Trophoblast cell (in vitro differentiated cells and primary cell): Measurements from ENCODE around the gene ZNF609.

Experiments used
- DNase-seq, 2 donors: peaks; one replicate each; pipeline ENCODE4 v3.0.0-alpha.2; 2016
- H2AFZ ChIP-seq: 2 replicates; pipeline ENCODE4 v1.6.1; 2013; ENCODE audit warnings: low read length, moderate library complexity, mild to moderate bottlenecking; ENCODE audit not compliant: insufficient read depth, poor library complexity
- H2AK5ac ChIP-seq: 2 replicates; pipeline ENCODE4 v1.6.1; 2013; ENCODE audit warnings: mild to moderate bottlenecking, low read length
- H2BK120ac ChIP-seq: 2 replicates; pipeline ENCODE4 v1.6.1; 2013; ENCODE audit warnings: low read length, mild to moderate bottlenecking, moderate library complexity; ENCODE audit not compliant: insufficient read depth, poor library complexity
- H2BK12ac ChIP-seq: 2 replicates; pipeline ENCODE4 v1.6.1; 2013; ENCODE audit warnings: mild to moderate bottlenecking, low read length, moderate library complexity
- H2BK5ac ChIP-seq: 2 replicates; pipeline ENCODE4 v1.6.1; 2013; ENCODE audit warnings: low read length, low read depth, moderate library complexity, mild to moderate bottlenecking; ENCODE audit not compliant: poor library complexity
- H3K14ac ChIP-seq: 2 replicates; pipeline ENCODE4 v1.6.1; 2013; ENCODE audit warnings: mild to moderate bottlenecking, low read length
- H3K18ac ChIP-seq: 2 replicates; pipeline ENCODE4 v1.6.1; 2013; ENCODE audit warnings: mild to moderate bottlenecking, low read length
- H3K23ac ChIP-seq: 2 replicates; pipeline ENCODE4 v1.6.1; 2013; ENCODE audit warnings: low read length
- H3K27ac ChIP-seq: 2 replicates; pipeline ENCODE4 v1.5.1; 2013; ENCODE audit warnings: low read depth, mild to moderate bottlenecking, inconsistent platforms, low read length, moderate library complexity
- H3K27me3 ChIP-seq: 2 replicates; pipeline ENCODE4 v1.6.1; 2013; ENCODE audit warnings: inconsistent platforms, mild to moderate bottlenecking, low read length, moderate library complexity; ENCODE audit not compliant: insufficient read depth
- H3K36me3 ChIP-seq, 2 experiments: 1 replicate in 1 of 2; 2 replicates in 1 of 2; pipeline ENCODE4 v1.6.1; 2013; ENCODE audit warnings: low read length in 2 of 2, mild to moderate bottlenecking in 2 of 2, moderate library complexity in 1 of 2; ENCODE audit not compliant: insufficient read depth in 2 of 2, control insufficient read depth in 1 of 2
- H3K4ac ChIP-seq: 2 replicates; pipeline ENCODE4 v1.6.1; 2013; ENCODE audit warnings: low read depth, mild to moderate bottlenecking, low read length, moderate library complexity
- H3K4me1 ChIP-seq, 2 experiments: 1 replicate in 1 of 2; 2 replicates in 1 of 2; pipeline ENCODE4 v1.6.1; 2013; ENCODE audit warnings: low read length in 2 of 2, mild to moderate bottlenecking in 2 of 2, moderate library complexity in 1 of 2; ENCODE audit not compliant: insufficient read depth in 2 of 2, control insufficient read depth in 1 of 2
- H3K4me2 ChIP-seq: 2 replicates; pipeline ENCODE4 v1.6.1; 2013; ENCODE audit warnings: inconsistent platforms, mild to moderate bottlenecking, low read length, moderate library complexity
- H3K4me3 ChIP-seq: 2 replicates; pipeline ENCODE4 v1.5.1; 2013; ENCODE audit warnings: mild to moderate bottlenecking, low read depth, low read length, inconsistent platforms
- H3K79me1 ChIP-seq: one replicate; pipeline ENCODE4 v1.6.1; 2013; ENCODE audit warnings: low read length
- H3K79me2 ChIP-seq: 2 replicates; pipeline ENCODE4 v1.6.1; 2013; ENCODE audit warnings: low read length, mild to moderate bottlenecking; ENCODE audit not compliant: control insufficient read depth, insufficient read depth, poor library complexity
- H3K9ac ChIP-seq: 2 replicates; pipeline ENCODE4 v1.6.1; 2013; ENCODE audit warnings: mild to moderate bottlenecking, low read length
- H3K9me3 ChIP-seq: 2 replicates; pipeline ENCODE4 v1.6.1; 2013; ENCODE audit warnings: low read depth, mild to moderate bottlenecking, control low read depth, inconsistent platforms, low read length; ENCODE audit not compliant: insufficient read depth
- H4K12ac ChIP-seq: 2 replicates; pipeline ENCODE4 v1.6.1; 2013; ENCODE audit warnings: low read depth, mild to moderate bottlenecking, low read length, moderate library complexity
- H4K8ac ChIP-seq: 2 replicates; pipeline ENCODE4 v1.6.1; 2013; ENCODE audit warnings: low read depth, mild to moderate bottlenecking, low read length, moderate library complexity
- H4K91ac ChIP-seq: one replicate; pipeline ENCODE4 v1.6.1; 2013; ENCODE audit warnings: low read depth, mild to moderate bottlenecking, low read length, moderate library complexity
- WGBS: extraction: QIAGEN DNeasy Blood & Tissue Kit; methylation state at CpG from one replicate; pipeline ENCODE4 v1.1.7; 2013; ENCODE audit warnings: missing lambda C conversion rate; ENCODE audit not compliant: insufficient read length, insufficient coverage; ENCODE audit errors: extremely low coverage; 5-methylcytosine and 5-hydroxymethylcytosine counted together

Gene ZNF609

DNA sequence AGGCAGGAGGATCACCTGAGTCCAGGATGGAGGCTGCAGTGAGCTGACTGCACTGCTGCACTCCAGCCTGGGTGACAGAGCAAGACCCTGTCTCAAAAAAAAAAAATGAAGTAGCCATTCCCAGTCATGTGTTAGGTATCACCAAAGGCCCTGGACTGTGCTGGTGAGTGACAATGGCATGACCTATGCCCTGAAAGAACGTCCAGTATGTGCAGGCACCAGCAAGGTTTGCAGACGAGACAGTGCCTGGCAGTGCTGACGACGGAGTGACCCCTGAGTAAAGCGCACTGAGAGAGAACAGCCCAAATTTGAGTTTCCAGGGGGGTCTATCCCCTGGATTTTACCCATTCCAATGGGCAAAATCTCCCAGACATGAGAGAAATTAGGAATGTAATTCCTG lies 269.8 kb downstream of the ZNF609 start:
- H3K4me3 ChIP-seq: no peak overlapping the region
- no peaks in the 10 kb centered on the region for H3K79me1 ChIP-seq
- peaks cover 2 to 3% of the 10 kb centered on the region in 2 experiments for H3K36me3 ChIP-seq
- no peak overlapping the region for H3K9ac ChIP-seq
- no peak overlapping the region for H2AK5ac ChIP-seq
- no peak overlapping the region for H3K4me2 ChIP-seq
- no peak overlapping the region for H3K14ac ChIP-seq
- peaks cover 0 to 3% of the 10 kb centered on the region in 2 experiments for H3K4me1 ChIP-seq
- no peak overlapping the region for H2BK12ac ChIP-seq
- H3K23ac ChIP-seq: no peak overlapping the region
- no peak overlapping the region for H2BK5ac ChIP-seq
- H3K27ac ChIP-seq: no peak overlapping the region
- H4K8ac ChIP-seq: no peak overlapping the region
- no peak overlapping the region for H4K91ac ChIP-seq
- no peak overlapping the region for H2AFZ ChIP-seq
- peaks cover 2% of the 10 kb centered on the region for H3K9me3 ChIP-seq
- no peak overlapping the region for H3K4ac ChIP-seq
- H3K79me2 ChIP-seq: no peaks in the 10 kb centered on the region
- no peak overlapping the region for H4K12ac ChIP-seq
- H2BK120ac ChIP-seq: no peak overlapping the region
- DNase-seq: peak; percentile 95 to 96
- no peaks in the 10 kb centered on the region for H3K27me3 ChIP-seq
- no peak overlapping the region for H3K18ac ChIP-seq
- WGBS: no CpG with 5 or more reads among the region's 5 CpGs

- no peak overlapping the region for H2BK120ac ChIP-seq
- H3K27me3 ChIP-seq: no peaks in the 10 kb centered on the region
- no peak overlapping the region for H4K91ac ChIP-seq
- no peak overlapping the region for H3K4ac ChIP-seq
- no peak overlapping the region for H2BK5ac ChIP-seq
- no peak overlapping the region for H3K27ac ChIP-seq
- no peak overlapping the region for H3K14ac ChIP-seq
- no CpG with 5 or more reads among the region's 16 CpGs for WGBS
- H2BK12ac ChIP-seq: no peak overlapping the region
- peaks cover 0 to 3% of the 10 kb centered on the region in 2 experiments for H3K4me1 ChIP-seq
- H3K18ac ChIP-seq: no peak overlapping the region
- no peak overlapping the region for H4K8ac ChIP-seq
- peaks cover 2% of the 10 kb centered on the region for H3K9me3 ChIP-seq
- no peak overlapping the region for H3K9ac ChIP-seq
- peaks cover 2 to 3% of the 10 kb centered on the region in 2 experiments for H3K36me3 ChIP-seq
- no peak overlapping the region for H2AK5ac ChIP-seq
- H3K79me2 ChIP-seq: no peaks in the 10 kb centered on the region
- no peak overlapping the region for H3K4me2 ChIP-seq
- H4K12ac ChIP-seq: no peak overlapping the region
- DNase-seq: peak; percentile 95 to 99
- H3K4me3 ChIP-seq: no peak overlapping the region
- H2AFZ ChIP-seq: no peak overlapping the region
- no peak overlapping the region for H3K23ac ChIP-seq
- H3K79me1 ChIP-seq: no peaks in the 10 kb centered on the region
Measured at GRCh38 chr15:64731012-64731804, 270.8 kb downstream of the ZNF609 start.

DNA sequence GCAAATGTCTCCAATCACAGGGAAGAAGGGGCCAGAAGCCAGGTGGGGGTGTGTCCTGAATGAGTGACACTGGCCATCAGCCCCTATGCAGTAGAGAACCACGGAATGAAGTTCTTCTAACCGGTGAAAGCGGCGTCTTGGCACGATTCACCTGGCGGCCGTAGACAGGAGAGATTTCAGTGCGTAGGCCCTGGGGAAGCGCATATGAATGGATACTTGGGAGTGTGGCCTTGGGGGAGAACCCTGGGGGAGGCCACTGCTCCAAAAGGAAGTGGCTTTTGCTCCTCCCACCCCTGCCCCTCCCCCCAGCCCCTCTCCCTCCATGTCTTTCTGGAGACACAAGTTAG lies 271.4 kb downstream of the ZNF609 start:
- Histone ChIP-seq H2BK12ac (no peak overlapping the region), H4K91ac (no peak overlapping the region), H3K9ac (no peak overlapping the region), H3K4me2 (no peak overlapping the region), H2BK120ac (no peak overlapping the region), H3K4me3 (no peak overlapping the region), H3K27me3 (no peaks in the 10 kb centered on the region), H3K14ac (no peak overlapping the region), H3K18ac (no peak overlapping the region), H3K9me3 (peaks cover 2% of the 10 kb centered on the region), H3K79me1 (no peaks in the 10 kb centered on the region), H3K36me3 (peaks cover 2 to 3% of the 10 kb centered on the region in 2 experiments), H2BK5ac (no peak overlapping the region), H3K79me2 (no peaks in the 10 kb centered on the region), H3K4ac (no peak overlapping the region), H2AFZ (no peak overlapping the region), H2AK5ac (no peak overlapping the region), H4K8ac (no peak overlapping the region), H4K12ac (no peak overlapping the region), H3K27ac (no peak overlapping the region), H3K4me1 (peaks cover 0 to 3% of the 10 kb centered on the region in 2 experiments), H3K23ac (no peak overlapping the region)
- DNase-seq: peak; percentile 29 to 63
- no CpG with 5 or more reads among the region's 9 CpGs for WGBS

GRCh38 chr15:64732156-64732860 lies 271.9 kb downstream of the ZNF609 start:
- Histone ChIP-seq H3K4me3 (no peak overlapping the region), H3K36me3 (peaks cover 2 to 3% of the 10 kb centered on the region in 2 experiments), H4K91ac (no peak overlapping the region), H3K18ac (no peak overlapping the region), H3K27me3 (no peaks in the 10 kb centered on the region), H3K4ac (no peak overlapping the region), H4K8ac (no peak overlapping the region), H3K4me2 (no peak overlapping the region), H4K12ac (no peak overlapping the region), H2BK12ac (no peak overlapping the region), H3K79me2 (no peaks in the 10 kb centered on the region), H3K27ac (no peak overlapping the region), H2AK5ac (no peak overlapping the region), H2BK120ac (no peak overlapping the region), H2AFZ (no peak overlapping the region), H3K23ac (no peak overlapping the region), H3K9ac (no peak overlapping the region), H3K4me1 (peaks cover 0 to 3% of the 10 kb centered on the region in 2 experiments), H3K14ac (no peak overlapping the region), H3K9me3 (peaks cover 2% of the 10 kb centered on the region), H2BK5ac (no peak overlapping the region), H3K79me1 (no peaks in the 10 kb centered on the region)
- no CpG with 5 or more reads among the region's 7 CpGs for WGBS
- no peak for DNase-seq
